ENCODE measurements around the gene UNC79. TPM values are rescaled to one million over a fixed set of nuclear protein-coding genes. Genes with fewer than 3 reads are reported as not detected.

UNC79 gene
- total and polyA plus RNA-seq, 10 of the 15 experiments (the other 5 are each of a cell fraction or from before 2014, with no cell fraction given) = 0.04 to 0.29 (median 0.14) TPM

DNA sequence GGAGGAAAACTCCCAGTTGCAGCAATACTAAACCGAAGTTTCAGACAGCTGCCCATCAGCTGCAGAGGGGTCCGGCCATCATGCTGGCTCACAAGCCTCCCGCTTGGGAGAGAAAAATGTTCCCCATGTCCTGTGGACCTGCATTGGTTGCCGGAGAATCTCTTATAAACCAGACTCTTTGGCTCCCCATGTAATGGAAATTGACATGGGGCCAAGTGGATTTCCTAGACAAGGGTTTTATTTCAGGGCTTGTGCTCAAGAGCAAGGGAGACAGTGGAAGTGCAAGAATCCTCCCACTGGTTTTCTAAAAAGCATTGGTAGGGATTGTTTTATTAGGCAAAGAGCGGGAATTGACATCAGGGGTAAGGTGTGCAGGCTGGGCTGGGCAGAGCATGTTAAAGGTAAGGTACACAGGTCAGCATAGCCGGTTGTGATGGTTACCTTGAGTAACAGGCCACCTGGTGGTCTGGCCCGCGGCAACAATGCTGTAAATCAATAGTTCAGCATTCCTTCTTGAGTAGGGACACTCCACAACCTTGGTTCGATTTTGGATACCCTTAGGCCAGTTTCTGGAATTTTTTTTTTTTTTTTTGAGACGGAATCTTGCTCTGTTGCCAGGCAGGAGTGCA is 135.4 kb downstream of the UNC79 start (continued):
- TF ChIP-seq, protein P1, sequence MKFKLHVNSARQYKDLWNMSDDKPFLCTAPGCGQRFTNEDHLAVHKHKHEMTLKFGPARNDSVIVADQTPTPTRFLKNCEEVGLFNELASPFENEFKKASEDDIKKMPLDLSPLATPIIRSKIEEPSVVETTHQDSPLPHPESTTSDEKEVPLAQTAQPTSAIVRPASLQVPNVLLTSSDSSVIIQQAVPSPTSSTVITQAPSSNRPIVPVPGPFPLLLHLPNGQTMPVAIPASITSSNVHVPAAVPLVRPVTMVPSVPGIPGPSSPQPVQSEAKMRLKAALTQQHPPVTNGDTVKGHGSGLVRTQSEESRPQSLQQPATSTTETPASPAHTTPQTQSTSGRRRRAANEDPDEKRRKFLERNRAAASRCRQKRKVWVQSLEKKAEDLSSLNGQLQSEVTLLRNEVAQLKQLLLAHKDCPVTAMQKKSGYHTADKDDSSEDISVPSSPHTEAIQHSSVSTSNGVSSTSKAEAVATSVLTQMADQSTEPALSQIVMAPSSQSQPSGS (IDR thresholded peaks at IDR 0.05; ENCODE audit: low read length) = no peak

DNA sequence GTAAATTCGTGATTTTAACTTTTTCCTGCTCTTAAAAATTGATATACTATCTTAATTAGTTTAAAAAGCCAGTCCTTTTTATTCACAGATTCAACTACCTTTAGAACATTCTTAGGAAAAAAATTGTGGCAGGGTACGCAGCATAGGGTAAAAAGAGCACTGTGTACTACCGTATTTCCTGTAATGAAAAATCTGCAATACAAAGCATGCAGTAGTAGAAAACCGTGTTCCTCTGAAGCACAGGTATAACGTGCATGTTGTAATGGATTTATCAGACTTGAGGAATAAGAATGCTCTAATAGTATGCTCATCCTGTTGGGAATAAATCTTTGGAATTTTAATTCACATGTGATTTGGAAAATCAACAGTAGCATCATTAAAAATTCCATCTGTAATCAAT is 140.5 kb downstream of the UNC79 start:
- RAD21 ChIA-PET (ENCODE audit: unreplicated experiment) = no interaction called here
- H3K9ac ChIP-seq (ENCODE audit: control insufficient read depth, insufficient read depth, low read length) = no peak overlapping the region
- CTCF ChIA-PET = no interaction called here
- no peak overlapping the region for H2AFZ ChIP-seq (ENCODE audit: control insufficient read depth, low read depth, low read length)
- H3K79me2 ChIP-seq (ENCODE audit: control insufficient read depth, insufficient read depth, low read length) = no peaks in the 10 kb centered on the region
- no peak overlapping the region for H3K4me2 ChIP-seq (ENCODE audit: control insufficient read depth, insufficient read depth)
- no peak overlapping the region for H3K4me3 ChIP-seq
- BruUV-seq (replicated peaks) = no TSS peak
- in situ Hi-C loops (cut with MboI) = no loop called here
- H3K36me3 ChIP-seq (ENCODE audit: control insufficient read depth in 2 of 2, insufficient read depth in 2 of 2, low read length in 1 of 2) = no peaks in the 10 kb centered on the region
- POLR2A ChIA-PET = no interaction called here
- SMC1A ChIA-PET (ENCODE audit: uncharacterized antibody, unreplicated experiment) = interaction anchor here (1.3 kb wide), 1 partner anchor 20 kb away, joined by 4 read pairs; no protein-coding TSS in a partner anchor
- no peak overlapping the region for H3K27ac ChIP-seq (ENCODE audit: control insufficient read depth, insufficient read depth)
- H4K20me1 ChIP-seq (ENCODE audit: control insufficient read depth, insufficient read depth) = no peaks in the 10 kb centered on the region
- ATAC-seq (no peak), DNase-seq (ENCODE audit: low read depth, low spot score) (no peak), FAIRE-seq (no peak)
- H3K4me1 ChIP-seq (ENCODE audit: control insufficient read depth, insufficient read depth, low read length) = no peaks in the 10 kb centered on the region
- peaks cover 0 to 2% of the 10 kb centered on the region in 2 experiments; a peak in 2 of 4 replicates for H3K27me3 ChIP-seq (replicated peaks in 1 of 2; ENCODE audit: control insufficient read depth in 2 of 2, insufficient read depth in 2 of 2, low read length in 1 of 2)
- 37% methylated on average over 5 of the region's 5 CpGs for WGBS (ENCODE audit: insufficient coverage, insufficient replicate concordance, low lambda C conversion rate, missing lambda C conversion rate)
- intact Hi-C loops (cut with micrococcal nuclease; ENCODE audit: unreplicated experiment) = no loop called here
- H3K9me3 ChIP-seq (replicated peaks; ENCODE audit: control insufficient read depth, insufficient read depth, low read length) = no peaks in the 10 kb centered on the region
- TF ChIP-seq RFX5 (IDR thresholded peaks at IDR 0.05; ENCODE audit: low read depth, low read length) (no peak), ETV6 (conservative IDR thresholded peaks at IDR 0.05 in 1 of 2, IDR thresholded peaks at IDR 0.05 in 1 of 2; ENCODE audit: borderline replicate concordance in 1 of 2, low read depth in 1 of 2) (no peak), SP1 (IDR thresholded peaks at IDR 0.05; ENCODE audit: low read depth, low read length) (no peak), FOXM1 (IDR thresholded peaks at IDR 0.05; ENCODE audit: low read depth, low read length) (no peak), ZNF384 (IDR thresholded peaks at IDR 0.05; ENCODE audit: borderline replicate concordance, low read depth, low read length) (no peak), LARP7 (IDR thresholded peaks at IDR 0.05) (no peak), ZNF217 (IDR thresholded peaks at IDR 0.05) (no peak), JUNB (IDR thresholded peaks at IDR 0.05) (no peak), SREBF2 (IDR thresholded peaks at IDR 0.05; ENCODE audit: low read length) (no peak), KDM1A (IDR thresholded peaks at IDR 0.05; ENCODE audit: borderline replicate concordance) (no peak), STAT3 (IDR thresholded peaks at IDR 0.05; ENCODE audit: low read depth, low read length) (no peak), RBBP5 (conservative IDR thresholded peaks at IDR 0.05) (no peak)
- TF ChIP-seq, protein P2, sequence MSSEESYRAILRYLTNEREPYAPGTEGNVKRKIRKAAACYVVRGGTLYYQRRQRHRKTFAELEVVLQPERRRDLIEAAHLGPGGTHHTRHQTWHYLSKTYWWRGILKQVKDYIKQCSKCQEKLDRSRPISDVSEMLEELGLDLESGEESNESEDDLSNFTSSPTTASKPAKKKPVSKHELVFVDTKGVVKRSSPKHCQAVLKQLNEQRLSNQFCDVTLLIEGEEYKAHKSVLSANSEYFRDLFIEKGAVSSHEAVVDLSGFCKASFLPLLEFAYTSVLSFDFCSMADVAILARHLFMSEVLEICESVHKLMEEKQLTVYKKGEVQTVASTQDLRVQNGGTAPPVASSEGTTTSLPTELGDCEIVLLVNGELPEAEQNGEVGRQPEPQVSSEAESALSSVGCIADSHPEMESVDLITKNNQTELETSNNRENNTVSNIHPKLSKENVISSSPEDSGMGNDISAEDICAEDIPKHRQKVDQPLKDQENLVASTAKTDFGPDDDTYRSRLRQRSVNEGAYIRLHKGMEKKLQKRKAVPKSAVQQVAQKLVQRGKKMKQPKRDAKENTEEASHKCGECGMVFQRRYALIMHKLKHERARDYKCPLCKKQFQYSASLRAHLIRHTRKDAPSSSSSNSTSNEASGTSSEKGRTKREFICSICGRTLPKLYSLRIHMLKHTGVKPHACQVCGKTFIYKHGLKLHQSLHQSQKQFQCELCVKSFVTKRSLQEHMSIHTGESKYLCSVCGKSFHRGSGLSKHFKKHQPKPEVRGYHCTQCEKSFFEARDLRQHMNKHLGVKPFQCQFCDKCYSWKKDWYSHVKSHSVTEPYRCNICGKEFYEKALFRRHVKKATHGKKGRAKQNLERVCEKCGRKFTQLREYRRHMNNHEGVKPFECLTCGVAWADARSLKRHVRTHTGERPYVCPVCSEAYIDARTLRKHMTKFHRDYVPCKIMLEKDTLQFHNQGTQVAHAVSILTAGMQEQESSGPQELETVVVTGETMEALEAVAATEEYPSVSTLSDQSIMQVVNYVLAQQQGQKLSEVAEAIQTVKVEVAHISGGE (CRISPR knock-in tag; IDR thresholded peaks at IDR 0.05) = no peak
- TF ChIP-seq, protein P3, sequence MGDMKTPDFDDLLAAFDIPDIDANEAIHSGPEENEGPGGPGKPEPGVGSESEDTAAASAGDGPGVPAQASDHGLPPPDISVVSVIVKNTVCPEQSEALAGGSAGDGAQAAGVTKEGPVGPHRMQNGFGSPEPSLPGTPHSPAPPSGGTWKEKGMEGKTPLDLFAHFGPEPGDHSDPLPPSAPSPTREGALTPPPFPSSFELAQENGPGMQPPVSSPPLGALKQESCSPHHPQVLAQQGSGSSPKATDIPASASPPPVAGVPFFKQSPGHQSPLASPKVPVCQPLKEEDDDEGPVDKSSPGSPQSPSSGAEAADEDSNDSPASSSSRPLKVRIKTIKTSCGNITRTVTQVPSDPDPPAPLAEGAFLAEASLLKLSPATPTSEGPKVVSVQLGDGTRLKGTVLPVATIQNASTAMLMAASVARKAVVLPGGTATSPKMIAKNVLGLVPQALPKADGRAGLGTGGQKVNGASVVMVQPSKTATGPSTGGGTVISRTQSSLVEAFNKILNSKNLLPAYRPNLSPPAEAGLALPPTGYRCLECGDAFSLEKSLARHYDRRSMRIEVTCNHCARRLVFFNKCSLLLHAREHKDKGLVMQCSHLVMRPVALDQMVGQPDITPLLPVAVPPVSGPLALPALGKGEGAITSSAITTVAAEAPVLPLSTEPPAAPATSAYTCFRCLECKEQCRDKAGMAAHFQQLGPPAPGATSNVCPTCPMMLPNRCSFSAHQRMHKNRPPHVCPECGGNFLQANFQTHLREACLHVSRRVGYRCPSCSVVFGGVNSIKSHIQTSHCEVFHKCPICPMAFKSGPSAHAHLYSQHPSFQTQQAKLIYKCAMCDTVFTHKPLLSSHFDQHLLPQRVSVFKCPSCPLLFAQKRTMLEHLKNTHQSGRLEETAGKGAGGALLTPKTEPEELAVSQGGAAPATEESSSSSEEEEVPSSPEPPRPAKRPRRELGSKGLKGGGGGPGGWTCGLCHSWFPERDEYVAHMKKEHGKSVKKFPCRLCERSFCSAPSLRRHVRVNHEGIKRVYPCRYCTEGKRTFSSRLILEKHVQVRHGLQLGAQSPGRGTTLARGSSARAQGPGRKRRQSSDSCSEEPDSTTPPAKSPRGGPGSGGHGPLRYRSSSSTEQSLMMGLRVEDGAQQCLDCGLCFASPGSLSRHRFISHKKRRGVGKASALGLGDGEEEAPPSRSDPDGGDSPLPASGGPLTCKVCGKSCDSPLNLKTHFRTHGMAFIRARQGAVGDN (IDR thresholded peaks at IDR 0.05) = no peak
